ENCODE results near the gene KRTAP9-3. TPM values are rescaled to one million over a fixed set of nuclear protein-coding genes. Genes with fewer than 3 reads are reported as not detected.

The KRTAP9-3 gene
- total and polyA plus RNA-seq, 2 of the 8 experiments (the other 6 are each of a cell fraction or from before 2014, with no cell fraction given), result not detected

DNA sequence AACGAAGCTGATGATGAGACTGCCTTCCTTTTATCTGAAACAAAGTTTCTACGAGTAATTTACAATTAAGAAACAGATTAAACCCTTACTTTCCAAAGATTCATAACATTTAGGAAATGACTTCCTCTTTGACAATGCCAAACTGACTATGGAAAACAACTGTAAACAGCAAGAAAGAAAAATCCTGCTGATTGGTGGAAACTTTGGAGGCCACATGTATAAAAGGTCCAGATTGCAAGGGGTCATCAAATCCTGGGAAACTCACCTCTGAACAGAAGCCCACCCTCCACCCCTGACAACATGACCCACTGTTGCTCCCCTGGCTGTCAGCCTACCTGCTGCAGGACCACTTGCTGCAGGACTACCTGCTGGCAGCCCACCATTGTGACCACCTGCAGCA is 32.8 kb downstream of the KRTAP9-3 start, which contains the start of gene KRTAP9-6:
Gene KRTAP9-6, plus strand, starts transcription at position 301 of the 400 bp plus-strand sequence. Its CDS starts 0 bp downstream, at position 301.
- Histone ChIP-seq H3K14ac (ENCODE audit: insufficient read length) (no peak within 1 kb of the TSS), H2BK120ac (replicated peaks; ENCODE audit: low read depth, low read length) (no peak within 1 kb of the TSS), H3K27me3 (replicated peaks in 1 of 4; ENCODE audit: control insufficient read depth in 3 of 4, extremely low read depth in 1 of 4, insufficient read depth in 3 of 4, low read length in 3 of 4) (no peaks in the 10 kb centered on the region), H3K4me1 (replicated peaks in 1 of 4; ENCODE audit: control insufficient read depth in 3 of 4, insufficient read depth in 4 of 4, low read length in 3 of 4) (no peaks in the 10 kb centered on the region), H3K4me3 (ENCODE audit: extremely low read depth in 1 of 4, insufficient read depth in 2 of 4, low read depth in 3 of 4, low read length in 4 of 4) (no peak within 1 kb of the TSS), H3K56ac (replicated peaks; ENCODE audit: insufficient read length, low read depth, low read length) (no peak within 1 kb of the TSS), H3K27ac (ENCODE audit: low read depth, low read length) (no peak within 1 kb of the TSS), H3K23ac (ENCODE audit: insufficient read length) (no peak within 1 kb of the TSS), H3K79me2 (ENCODE audit: control insufficient read depth in 1 of 2, insufficient read depth in 2 of 2, low read length in 2 of 2) (no peaks in the 10 kb centered on the region), H2AK5ac (ENCODE audit: low read depth, low read length) (no peak within 1 kb of the TSS), H3K4ac (replicated peaks; ENCODE audit: insufficient read length, low read depth, low read length) (no peak within 1 kb of the TSS), H4K20me1 (replicated peaks in 1 of 2; ENCODE audit: control insufficient read depth in 1 of 2, insufficient read depth in 2 of 2, low read length in 2 of 2) (no peaks in the 10 kb centered on the region), H3K4me2 (ENCODE audit: insufficient read depth in 1 of 2, low read depth in 2 of 2, low read length in 2 of 2) (no peak within 1 kb of the TSS), H4K8ac (ENCODE audit: extremely low read depth, insufficient read depth, low read length) (no peak within 1 kb of the TSS), H3K18ac (ENCODE audit: extremely low read depth, low read length) (no peak within 1 kb of the TSS), H2BK15ac (ENCODE audit: low read length) (no peak within 1 kb of the TSS), H2BK20ac (ENCODE audit: low read length) (no peak within 1 kb of the TSS), H4K5ac (ENCODE audit: insufficient read length, low read depth, low read length) (no peak within 1 kb of the TSS), H3K23me2 (ENCODE audit: low read depth, low read length) (no peaks in the 10 kb centered on the region), H3K79me1 (ENCODE audit: low read depth, low read length) (no peaks in the 10 kb centered on the region), H2BK5ac (ENCODE audit: low read depth, low read length) (no peak within 1 kb of the TSS), H3K36me3 (ENCODE audit: control insufficient read depth in 2 of 4, insufficient read depth in 4 of 4, low read length in 3 of 4) (no peaks in the 10 kb centered on the region), H4K91ac (replicated peaks; ENCODE audit: insufficient read length, low read length) (no peak within 1 kb of the TSS), H2AFZ (ENCODE audit: low read length) (no peak within 1 kb of the TSS), H3K9me3 (ENCODE audit: insufficient read depth in 2 of 2, low read depth in 1 of 2, low read length in 1 of 2) (no peaks in the 10 kb centered on the region), H3K9ac (replicated peaks in 1 of 4; ENCODE audit: extremely low read depth in 1 of 4, low read depth in 3 of 4, low read length in 3 of 4) (no peak within 1 kb of the TSS), H2BK12ac (ENCODE audit: low read depth, low read length) (no peak within 1 kb of the TSS)
- 94% methylated on average over 2 of the region's 2 CpGs; no CpG with 5 or more reads in 1 of the 2 experiments for WGBS, 2 experiments (ENCODE audit: extremely low coverage in 1 of 2, insufficient coverage in 1 of 2, insufficient read length in 1 of 2, insufficient replicate concordance in 2 of 2, low coverage in 1 of 2, low lambda C conversion rate in 2 of 2, missing lambda C conversion rate in 1 of 2)
- ChIA-PET CTCF (ENCODE audit: partially characterized antibody) (no interaction called here), POLR2A (ENCODE audit: partially characterized antibody) (no interaction called here)
- DNase-seq (ENCODE audit: low read depth in 1 of 2, low spot score in 2 of 2) (no peak), FAIRE-seq (no peak)
- TF ChIP-seq GTF2F1 (IDR thresholded peaks at IDR 0.05; ENCODE audit: borderline replicate concordance, low read depth, low read length) (no peak), CHD1 (IDR thresholded peaks at IDR 0.05; ENCODE audit: low read depth, low read length) (no peak), EGR1 (IDR thresholded peaks at IDR 0.05; ENCODE audit: borderline replicate concordance, low read depth, low read length) (no peak), TEAD4 (IDR thresholded peaks at IDR 0.05; ENCODE audit: low read depth, low read length) (no peak), HDAC2 (IDR thresholded peaks at IDR 0.05; ENCODE audit: borderline replicate concordance in 1 of 2, low read depth in 2 of 2, low read length in 2 of 2) (no peak), CTBP2 (IDR thresholded peaks at IDR 0.05; ENCODE audit: borderline replicate concordance, insufficient read depth, insufficient read length, low read length) (no peak), EZH2 (IDR thresholded peaks at IDR 0.05; ENCODE audit: low read depth, low read length, severe bottlenecking) (no peak), SAP30 (IDR thresholded peaks at IDR 0.05; ENCODE audit: insufficient read depth, insufficient replicate concordance, low read length) (no peak), RBBP5 (IDR thresholded peaks at IDR 0.05; ENCODE audit: borderline replicate concordance, low read depth, low read length) (no peak), TAF1 (IDR thresholded peaks at IDR 0.05; ENCODE audit: low read depth, low read length) (no peak), ATF3 (IDR thresholded peaks at IDR 0.05; ENCODE audit: insufficient read depth, low read depth, low read length) (no peak), SP4 (IDR thresholded peaks at IDR 0.05; ENCODE audit: low read length) (no peak), SP2 (IDR thresholded peaks at IDR 0.05; ENCODE audit: low read length) (no peak)
- TF ChIP-seq, protein P1, sequence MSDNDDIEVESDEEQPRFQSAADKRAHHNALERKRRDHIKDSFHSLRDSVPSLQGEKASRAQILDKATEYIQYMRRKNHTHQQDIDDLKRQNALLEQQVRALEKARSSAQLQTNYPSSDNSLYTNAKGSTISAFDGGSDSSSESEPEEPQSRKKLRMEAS (IDR thresholded peaks at IDR 0.05), result no peak
